Keratinocyte (primary cell): ENCODE data around the gene ZER1.

Experiments used
- EZH2 ChIP-seq: IDR thresholded peaks from one replicate; pipeline ENCODE4 v1.6.1; 2012; ENCODE audit warnings: inconsistent platforms, mild to moderate bottlenecking, low read length, moderate library complexity
- TF ChIP-seq, protein P1 (sequence below), 3 experiments: IDR thresholded peaks in 1 of 3; conservative IDR thresholded peaks in 1 of 3; optimal IDR thresholded peaks in 1 of 3; 2 replicates in 2 of 3; 3 replicates in 1 of 3; pipeline versions ENCODE3 to v1.5.1; 2011; ENCODE audit warnings: low read length in 3 of 3, mild to moderate bottlenecking in 3 of 3, moderate library complexity in 2 of 3, control low read depth in 1 of 3, inconsistent platforms in 1 of 3; ENCODE audit not compliant: insufficient read depth in 2 of 3; ENCODE audit errors: extremely low read depth in 1 of 3

DNA sequence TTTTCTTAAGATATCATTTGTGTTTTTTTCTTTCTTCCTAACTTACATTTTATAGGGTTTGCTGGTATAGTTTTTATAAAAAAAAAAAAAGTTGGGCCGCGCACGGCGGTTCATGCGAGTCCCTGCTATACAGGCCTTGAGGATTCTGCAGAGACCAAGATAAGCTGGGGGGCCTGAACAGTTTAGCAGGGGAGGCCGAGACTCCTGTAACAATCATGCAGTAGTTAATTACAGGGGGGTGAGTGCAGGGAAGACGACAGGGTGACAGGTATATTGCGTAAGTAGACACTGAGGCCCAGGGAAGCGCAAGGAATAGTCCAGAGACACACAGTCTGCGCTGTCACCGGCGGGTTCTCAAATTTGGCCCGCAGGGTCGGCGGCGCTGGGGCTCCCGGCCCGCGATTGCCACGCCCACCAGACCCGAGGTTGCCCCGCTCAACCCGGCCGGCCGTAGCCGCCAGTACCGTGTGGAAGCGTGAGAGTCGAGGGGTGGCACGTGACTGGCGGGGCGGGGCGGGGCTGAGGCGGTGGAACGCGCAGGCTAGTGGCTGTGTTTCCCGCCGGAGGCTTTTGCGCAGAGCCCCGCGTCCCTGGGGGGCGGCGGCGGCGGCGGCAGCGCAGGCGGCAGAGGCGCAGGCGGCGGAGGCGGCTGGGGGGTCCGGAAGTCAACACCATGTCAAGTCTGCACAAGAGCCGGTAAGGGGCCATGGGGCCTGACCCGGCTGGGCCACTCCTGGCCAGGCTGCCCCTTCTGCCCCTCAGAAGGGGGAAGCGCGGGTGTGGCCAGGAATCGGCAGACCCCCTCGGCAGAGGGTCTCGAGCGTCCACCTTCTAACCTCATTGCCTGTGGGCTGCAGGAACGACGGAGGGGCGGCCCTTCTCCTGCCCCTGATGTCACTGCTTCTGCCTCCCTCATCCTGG lies 15.2 kb upstream of the ZER1 start, which contains the start of gene TBC1D13:
- TF ChIP-seq, protein P1, sequence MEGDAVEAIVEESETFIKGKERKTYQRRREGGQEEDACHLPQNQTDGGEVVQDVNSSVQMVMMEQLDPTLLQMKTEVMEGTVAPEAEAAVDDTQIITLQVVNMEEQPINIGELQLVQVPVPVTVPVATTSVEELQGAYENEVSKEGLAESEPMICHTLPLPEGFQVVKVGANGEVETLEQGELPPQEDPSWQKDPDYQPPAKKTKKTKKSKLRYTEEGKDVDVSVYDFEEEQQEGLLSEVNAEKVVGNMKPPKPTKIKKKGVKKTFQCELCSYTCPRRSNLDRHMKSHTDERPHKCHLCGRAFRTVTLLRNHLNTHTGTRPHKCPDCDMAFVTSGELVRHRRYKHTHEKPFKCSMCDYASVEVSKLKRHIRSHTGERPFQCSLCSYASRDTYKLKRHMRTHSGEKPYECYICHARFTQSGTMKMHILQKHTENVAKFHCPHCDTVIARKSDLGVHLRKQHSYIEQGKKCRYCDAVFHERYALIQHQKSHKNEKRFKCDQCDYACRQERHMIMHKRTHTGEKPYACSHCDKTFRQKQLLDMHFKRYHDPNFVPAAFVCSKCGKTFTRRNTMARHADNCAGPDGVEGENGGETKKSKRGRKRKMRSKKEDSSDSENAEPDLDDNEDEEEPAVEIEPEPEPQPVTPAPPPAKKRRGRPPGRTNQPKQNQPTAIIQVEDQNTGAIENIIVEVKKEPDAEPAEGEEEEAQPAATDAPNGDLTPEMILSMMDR (optimal IDR thresholded peaks at IDR 0.05 in 1 of 3, IDR thresholded peaks at IDR 0.05 in 1 of 3, conservative IDR thresholded peaks at IDR 0.05 in 1 of 3; ENCODE audit: extremely low read depth in 1 of 3, insufficient read depth in 2 of 3, low read length in 3 of 3) = no peak
- no peak for TF ChIP-seq EZH2
